NCI-H2227 treated with DMSO at 0.1 percent for 48 hours (cell line): ENCODE results near the gene ATG9A.
A peak's percentile ranks its signal among the peaks of the same experiment; 100 is the strongest.
"Not testable (repeated sequence)": the region's sequence is repeated elsewhere in the genome, so short reads cannot be mapped to it uniquely, and the experiment has no call there.

Source experiments
- DNase-seq: peaks from one replicate; lab custom pipeline; 2025; lab: John Stamatoyannopoulos, UW

ATG9A gene

GRCh38 chr2:219229305-219230058, at the start of gene ATG9A, which contains the start of gene ANKZF1:
Gene ATG9A (minus strand): TSS chr2:219229636. CDS start chr2:219228024, 1,612 bp downstream.
Gene ANKZF1 (plus strand): TSS chr2:219229806. CDS start chr2:219230258, 452 bp downstream.
- peak; percentile 98 for DNase-seq

- DNase-seq = no peak
These were observed 49.3 kb upstream of the ATG9A start for GRCh38 chr2:219278655-219279150.

- DNase-seq = peak; percentile 86
These were observed 48.5 kb upstream of the ATG9A start for GRCh38 chr2:219277703-219278654.

GRCh38 chr2:219274361-219274921, 45.0 kb upstream of the ATG9A start:
- DNase-seq = no peak

- no peak for DNase-seq
These were observed 44.5 kb upstream of the ATG9A start for GRCh38 chr2:219273937-219274336.

- DNase-seq = no peak
These were observed 43.6 kb upstream of the ATG9A start for GRCh38 chr2:219272995-219273394.

- DNase-seq = no peak
These were observed 42.9 kb upstream of the ATG9A start for GRCh38 chr2:219272356-219272755.

- DNase-seq = no peak
These were observed 41.6 kb upstream of the ATG9A start for GRCh38 chr2:219271021-219271420.

GRCh38 chr2:219270055-219270372, 40.6 kb upstream of the ATG9A start:
- no peak for DNase-seq

GRCh38 chr2:219269362-219270054, 40.1 kb upstream of the ATG9A start:
- DNase-seq = peak; percentile 74

GRCh38 chr2:219268294-219268693, 38.9 kb upstream of the ATG9A start:
- no peak for DNase-seq

- no peak for DNase-seq
These were observed 37.5 kb upstream of the ATG9A start for GRCh38 chr2:219266886-219267285.

GRCh38 chr2:219266232-219266631, 36.8 kb upstream of the ATG9A start:
- no peak for DNase-seq

GRCh38 chr2:219261024-219261855, 31.8 kb upstream of the ATG9A start:
- DNase-seq = no peak

- DNase-seq = not testable (repeated sequence)
These were observed 29.5 kb upstream of the ATG9A start for GRCh38 chr2:219258942-219259341.

- no peak for DNase-seq
These were observed 25.3 kb upstream of the ATG9A start for GRCh38 chr2:219254590-219255201.

- peak; percentile 52 for DNase-seq
These were observed 24.5 kb upstream of the ATG9A start, which contains the start of gene TUBA4A for GRCh38 chr2:219253753-219254589. Gene TUBA4A (minus strand): TSS chr2:219253918. CDS start chr2:219253858, 60 bp downstream.

GRCh38 chr2:219252900-219253752, 23.7 kb upstream of the ATG9A start, which contains the start of gene TUBA4B:
Gene TUBA4B (plus strand): TSS chr2:219253243. CDS start chr2:219253408, 165 bp downstream.
- no peak for DNase-seq
